Measurements from ENCODE around the gene MAS1.
"Not testable (repeated sequence)": the region's sequence is repeated elsewhere in the genome, so short reads cannot be mapped to it uniquely, and the experiment has no call there.

The MAS1 gene

DNA sequence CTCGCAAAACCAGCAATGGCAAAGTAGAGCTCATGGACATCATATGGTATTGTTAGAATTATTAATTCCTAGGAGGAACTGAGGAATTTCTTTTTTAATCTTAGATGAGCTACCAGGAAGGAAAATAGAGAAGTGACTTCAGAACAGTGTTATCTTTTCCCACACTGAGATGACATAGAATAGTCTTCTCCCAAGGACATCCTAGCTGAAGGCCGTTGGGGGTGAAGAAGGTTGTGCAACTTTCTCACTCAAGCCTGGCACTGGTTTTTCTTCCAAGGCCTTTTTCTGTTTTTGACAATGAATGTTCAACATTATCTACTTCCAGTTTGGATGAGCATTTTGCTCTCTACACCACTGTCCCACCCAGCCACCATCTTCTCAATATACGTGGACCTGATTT, 35.8 kb upstream of the MAS1 start:
- no peak for DNase-seq (ENCODE audit: low read depth, low spot score)
- TF ChIP-seq, protein P1, sequence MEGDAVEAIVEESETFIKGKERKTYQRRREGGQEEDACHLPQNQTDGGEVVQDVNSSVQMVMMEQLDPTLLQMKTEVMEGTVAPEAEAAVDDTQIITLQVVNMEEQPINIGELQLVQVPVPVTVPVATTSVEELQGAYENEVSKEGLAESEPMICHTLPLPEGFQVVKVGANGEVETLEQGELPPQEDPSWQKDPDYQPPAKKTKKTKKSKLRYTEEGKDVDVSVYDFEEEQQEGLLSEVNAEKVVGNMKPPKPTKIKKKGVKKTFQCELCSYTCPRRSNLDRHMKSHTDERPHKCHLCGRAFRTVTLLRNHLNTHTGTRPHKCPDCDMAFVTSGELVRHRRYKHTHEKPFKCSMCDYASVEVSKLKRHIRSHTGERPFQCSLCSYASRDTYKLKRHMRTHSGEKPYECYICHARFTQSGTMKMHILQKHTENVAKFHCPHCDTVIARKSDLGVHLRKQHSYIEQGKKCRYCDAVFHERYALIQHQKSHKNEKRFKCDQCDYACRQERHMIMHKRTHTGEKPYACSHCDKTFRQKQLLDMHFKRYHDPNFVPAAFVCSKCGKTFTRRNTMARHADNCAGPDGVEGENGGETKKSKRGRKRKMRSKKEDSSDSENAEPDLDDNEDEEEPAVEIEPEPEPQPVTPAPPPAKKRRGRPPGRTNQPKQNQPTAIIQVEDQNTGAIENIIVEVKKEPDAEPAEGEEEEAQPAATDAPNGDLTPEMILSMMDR (IDR thresholded peaks at IDR 0.05; ENCODE audit: low read depth, low read length): no peak
- in situ Hi-C loops (cut with HindIII; ENCODE audit: low sequenced_read_pairs): no loop called here

GRCh38 chr6:159858259-159858658, 32.5 kb upstream of the MAS1 start:
- no peak for DNase-seq (ENCODE audit: low read depth, low spot score)
- no peak overlapping the region for H3K4me3 ChIP-seq (ENCODE audit: low read depth, low read length)
- in situ Hi-C loops (cut with HindIII; ENCODE audit: low sequenced_read_pairs): no loop called here
- TF ChIP-seq, protein P1 (IDR thresholded peaks at IDR 0.05; ENCODE audit: low read depth, low read length): no peak

More for the DNA sequence above, 35.8 kb upstream of the MAS1 start:
- H3K4me3 ChIP-seq (ENCODE audit: low read depth, low read length): no peak overlapping the region

DNA sequence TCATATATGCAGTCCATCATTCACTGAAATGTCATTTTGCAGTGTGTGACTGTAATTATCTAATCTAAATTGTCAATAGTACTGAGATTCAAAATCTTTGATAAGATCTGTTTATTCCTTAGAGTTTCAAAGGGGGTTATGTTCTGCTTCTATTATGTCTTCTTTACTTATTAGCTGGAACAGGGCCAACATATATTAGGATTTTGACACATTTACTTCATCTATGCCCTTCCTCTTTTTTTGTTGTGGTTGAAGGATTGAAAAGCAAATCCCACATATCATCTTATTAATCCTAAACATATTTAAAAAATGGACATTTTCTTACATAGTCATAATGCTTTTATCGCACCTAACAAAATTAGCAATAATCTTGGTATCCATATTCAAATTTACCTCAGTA, 30.3 kb upstream of the MAS1 start:
- in situ Hi-C loops (cut with HindIII; ENCODE audit: low sequenced_read_pairs): no loop called here
- TF ChIP-seq, protein P1 (IDR thresholded peaks at IDR 0.05; ENCODE audit: low read depth, low read length): no peak
- no peak for DNase-seq (ENCODE audit: low read depth, low spot score)
- no peak overlapping the region for H3K4me3 ChIP-seq (ENCODE audit: low read depth, low read length)

DNA sequence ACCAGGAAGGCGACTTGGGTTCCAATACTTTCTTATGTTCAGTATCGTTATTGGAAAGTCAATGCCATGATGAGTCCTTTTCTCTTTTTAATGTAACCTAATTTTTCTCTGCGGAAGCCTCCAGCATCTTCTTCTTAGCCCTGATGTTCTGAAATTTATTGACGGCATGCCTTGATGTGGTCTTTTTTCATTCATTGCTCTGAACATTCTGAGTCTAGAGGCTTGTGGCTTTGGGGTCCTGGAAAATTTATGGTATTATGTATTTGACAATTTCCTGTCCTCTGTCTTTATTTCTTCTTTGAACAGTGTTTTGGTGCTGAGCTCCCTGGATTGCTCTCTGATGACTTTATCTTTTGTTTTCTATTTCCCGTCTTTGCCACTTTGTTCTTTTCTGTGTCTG, 28.7 kb upstream of the MAS1 start:
- in situ Hi-C loops (cut with HindIII; ENCODE audit: low sequenced_read_pairs): no loop called here
- TF ChIP-seq, protein P1 (IDR thresholded peaks at IDR 0.05; ENCODE audit: low read depth, low read length): no peak
- no peak overlapping the region for H3K4me3 ChIP-seq (ENCODE audit: low read depth, low read length)
- no peak for DNase-seq (ENCODE audit: low read depth, low spot score)

DNA sequence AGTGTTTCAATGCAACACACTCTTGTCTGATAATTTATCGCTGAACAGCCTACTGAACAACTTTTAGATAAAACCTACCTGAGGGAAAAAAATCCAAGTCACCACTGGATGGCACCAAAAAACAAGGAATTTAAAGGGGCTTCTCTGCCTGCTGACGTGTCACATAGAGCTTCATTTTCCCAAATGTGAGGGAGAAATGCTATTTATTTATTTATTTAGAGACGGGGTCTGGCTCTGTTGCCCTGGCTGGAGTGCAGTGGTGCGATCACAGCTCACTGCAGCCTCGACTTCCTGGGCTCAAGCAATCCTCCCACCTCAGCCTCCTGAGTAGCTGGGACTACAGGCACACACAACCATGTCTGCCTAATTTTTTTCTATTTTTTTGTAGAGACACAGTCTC, 27.4 kb upstream of the MAS1 start:
- in situ Hi-C loops (cut with HindIII; ENCODE audit: low sequenced_read_pairs); H3K4me3 ChIP-seq (ENCODE audit: low read depth, low read length): not testable (repeated sequence)
- DNase-seq (ENCODE audit: low read depth, low spot score): peak; percentile 74
- TF ChIP-seq, protein P1 (IDR thresholded peaks at IDR 0.05; ENCODE audit: low read depth, low read length): peak; percentile 44

DNA sequence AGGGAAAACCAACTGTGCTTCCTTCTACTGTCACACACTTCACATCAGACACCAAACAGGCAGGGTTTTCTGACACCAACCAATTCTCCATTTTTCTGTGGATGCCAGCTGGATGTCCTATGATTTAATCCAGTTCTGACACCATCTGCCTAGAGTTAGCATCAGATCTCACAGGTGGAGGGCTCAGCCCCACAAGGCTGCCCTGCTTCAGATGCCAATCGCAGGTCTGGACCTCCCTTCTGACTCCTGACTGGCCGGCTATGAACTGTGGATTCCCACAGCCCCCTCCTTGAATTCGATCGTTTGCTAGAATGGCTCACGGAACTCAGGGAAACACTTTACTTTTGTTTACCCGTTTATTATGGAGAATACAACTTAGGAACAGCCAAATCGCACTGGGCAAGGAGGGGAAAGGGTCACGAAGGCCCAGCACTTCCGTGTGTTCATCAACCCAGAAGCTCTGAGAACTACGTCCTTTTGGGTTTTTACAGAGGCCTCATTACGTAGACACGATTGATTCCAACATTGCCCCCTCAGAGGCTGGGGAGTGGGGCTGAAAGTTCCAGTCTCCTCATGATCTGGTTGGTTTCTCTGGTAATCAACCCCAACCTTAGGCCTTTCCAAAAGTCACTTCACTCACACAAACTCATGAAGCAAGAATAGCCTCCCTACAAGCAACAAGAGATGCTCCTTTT, 25.4 kb upstream of the MAS1 start:
- TF ChIP-seq, protein P1 (IDR thresholded peaks at IDR 0.05; ENCODE audit: low read depth, low read length): no peak
- in situ Hi-C loops (cut with HindIII; ENCODE audit: low sequenced_read_pairs): no loop called here
- DNase-seq (ENCODE audit: low read depth, low spot score): no peak
- H3K4me3 ChIP-seq (ENCODE audit: low read depth, low read length): no peak overlapping the region

All from astrocyte of the spinal cord (primary cell).